H1 (cell line): ENCODE results near the gene AFTPH. TPM values are rescaled to one million over a fixed set of nuclear protein-coding genes. Genes with fewer than 3 reads are reported as not detected.
A peak's percentile ranks its signal among the peaks of the same experiment; 100 is the strongest.

Experiments used
- HDAC2 ChIP-seq, 2 experiments: fragments of 300-600 bp in 1 of 2; sonication (generic) in 1 of 2; IDR thresholded peaks; 2 replicates each; pipeline ENCODE4 v1.6.1; 2011 to 2012; ENCODE audit warnings: low read depth in 2 of 2, low read length in 2 of 2, mild to moderate bottlenecking in 2 of 2, moderate library complexity in 2 of 2, borderline replicate concordance in 1 of 2, inconsistent platforms in 1 of 2
- JUN ChIP-seq: IDR thresholded peaks from 2 replicates; pipeline ENCODE4 v1.6.1; 2011; ENCODE audit warnings: low read depth, mild to moderate bottlenecking, improper control_type of control experiment, low read length
- JUND ChIP-seq: IDR thresholded peaks from 2 replicates; pipeline ENCODE4 v1.6.1; 2011; ENCODE audit warnings: mild to moderate bottlenecking, improper control_type of control experiment, low read length
- polyA plus RNA-seq, 7 experiments: library from polyadenylated mRNA; depleted of rRNA in 3 of 7; stranded (reverse) in 5 of 7; unstranded in 2 of 7; fragments of >200 nt in 5 of 7; fragments of 200-250 nt in 2 of 7; gene quantifications; 1 replicate in 5 of 7; 2 replicates in 1 of 7; 4 replicates in 1 of 7; pipeline versions ENCODE4 v1.2.1 to v1.2.3, GENCODE V29; 2011 to 2013; ENCODE audit warnings: missing spikeins in 2 of 7, mixed read lengths in 2 of 7
- total RNA-seq: library from RNA; stranded (reverse); fragmentation: NEBNext Ultra II Directional; extraction: Animal tissue kit (Norgen Biotek cat#: 25700); gene quantifications from 2 replicates; pipeline ENCODE4 v1.2.1, GENCODE V29; 2021

The AFTPH gene
- total and polyA plus RNA-seq, 2 of the 8 experiments (the other 6 are each of a cell fraction or from before 2014, with no cell fraction given) = 7.3 to 15.0 TPM

GRCh38 chr2:64523666-64524603, at the start of gene AFTPH (continued):
- TF ChIP-seq HDAC2 (IDR thresholded peaks at IDR 0.05; ENCODE audit: borderline replicate concordance in 1 of 2, low read depth in 2 of 2, low read length in 2 of 2) (peak; percentile 22 to 90; a peak in 2 of 4 replicates), JUN (no peak), JUND (no peak)
